ENCODE results near the gene DNM1L.

The DNM1L gene

DNA sequence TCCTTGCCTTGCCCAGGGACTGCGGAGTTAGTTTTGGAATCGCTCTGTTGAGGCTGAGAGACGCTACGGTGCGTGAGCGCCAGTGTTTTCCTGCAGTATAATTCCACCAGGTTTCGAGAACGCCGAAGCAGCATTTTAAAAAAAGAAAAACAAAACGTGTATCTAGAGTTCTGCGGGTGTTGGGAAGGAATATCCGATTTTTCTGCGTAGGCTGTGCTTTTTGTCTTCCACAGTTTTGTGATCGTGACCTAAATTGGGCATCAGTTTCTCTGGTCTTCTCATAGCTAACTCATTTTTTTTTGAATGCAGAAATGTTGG lies 778 bp downstream of the DNM1L start:
- TF ChIP-seq, protein P1, sequence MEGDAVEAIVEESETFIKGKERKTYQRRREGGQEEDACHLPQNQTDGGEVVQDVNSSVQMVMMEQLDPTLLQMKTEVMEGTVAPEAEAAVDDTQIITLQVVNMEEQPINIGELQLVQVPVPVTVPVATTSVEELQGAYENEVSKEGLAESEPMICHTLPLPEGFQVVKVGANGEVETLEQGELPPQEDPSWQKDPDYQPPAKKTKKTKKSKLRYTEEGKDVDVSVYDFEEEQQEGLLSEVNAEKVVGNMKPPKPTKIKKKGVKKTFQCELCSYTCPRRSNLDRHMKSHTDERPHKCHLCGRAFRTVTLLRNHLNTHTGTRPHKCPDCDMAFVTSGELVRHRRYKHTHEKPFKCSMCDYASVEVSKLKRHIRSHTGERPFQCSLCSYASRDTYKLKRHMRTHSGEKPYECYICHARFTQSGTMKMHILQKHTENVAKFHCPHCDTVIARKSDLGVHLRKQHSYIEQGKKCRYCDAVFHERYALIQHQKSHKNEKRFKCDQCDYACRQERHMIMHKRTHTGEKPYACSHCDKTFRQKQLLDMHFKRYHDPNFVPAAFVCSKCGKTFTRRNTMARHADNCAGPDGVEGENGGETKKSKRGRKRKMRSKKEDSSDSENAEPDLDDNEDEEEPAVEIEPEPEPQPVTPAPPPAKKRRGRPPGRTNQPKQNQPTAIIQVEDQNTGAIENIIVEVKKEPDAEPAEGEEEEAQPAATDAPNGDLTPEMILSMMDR (IDR thresholded peaks at IDR 0.05; ENCODE audit: low read depth, low read length, missing control alignments) = no peak
- peak overlapping the region; percentile 98 for H3K4me3 ChIP-seq (ENCODE audit: low read depth, low read length)
- DNase-seq (ENCODE audit: low read depth) = no peak

- TF ChIP-seq, protein P1 (IDR thresholded peaks at IDR 0.05; ENCODE audit: low read depth, low read length, missing control alignments) = no peak
- no peak for DNase-seq (ENCODE audit: low read depth)
- H3K4me3 ChIP-seq (ENCODE audit: low read depth, low read length) = peak overlapping the region; percentile 21; the same call in 1 of the 2 replicates
Observed at GRCh38 chr12:32680787-32681186, 1.7 kb downstream of the DNM1L start.

- DNase-seq (ENCODE audit: low read depth) = no peak
- TF ChIP-seq, protein P1 (IDR thresholded peaks at IDR 0.05; ENCODE audit: low read depth, low read length, missing control alignments) = no peak
- peak overlapping the region; percentile 21; the same call in 1 of the 2 replicates for H3K4me3 ChIP-seq (ENCODE audit: low read depth, low read length)
Observed at GRCh38 chr12:32681272-32681671, 2.2 kb downstream of the DNM1L start.

DNA sequence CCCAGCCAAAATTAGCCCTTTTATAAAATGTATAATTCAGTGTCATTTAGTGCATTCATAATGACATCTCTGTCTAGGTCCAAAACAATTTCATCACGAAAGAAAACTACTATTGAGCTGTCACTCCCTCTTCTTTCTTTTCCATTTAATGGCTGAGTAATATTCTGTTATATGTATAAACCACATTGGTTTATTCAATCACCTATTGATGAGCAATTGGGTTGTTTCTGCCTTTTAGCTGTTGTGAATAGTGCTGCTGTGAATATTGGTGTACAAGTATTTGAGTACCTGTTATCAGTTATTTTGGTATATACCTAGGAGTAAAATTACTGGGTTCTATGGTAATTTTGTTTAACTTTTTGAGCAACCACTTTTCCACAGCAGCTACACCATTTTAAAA lies 7.2 kb downstream of the DNM1L start:
- TF ChIP-seq, protein P1 (IDR thresholded peaks at IDR 0.05; ENCODE audit: low read depth, low read length, missing control alignments) = no peak
- DNase-seq (ENCODE audit: low read depth) = no peak
- no peak overlapping the region for H3K4me3 ChIP-seq (ENCODE audit: low read depth, low read length)

DNA sequence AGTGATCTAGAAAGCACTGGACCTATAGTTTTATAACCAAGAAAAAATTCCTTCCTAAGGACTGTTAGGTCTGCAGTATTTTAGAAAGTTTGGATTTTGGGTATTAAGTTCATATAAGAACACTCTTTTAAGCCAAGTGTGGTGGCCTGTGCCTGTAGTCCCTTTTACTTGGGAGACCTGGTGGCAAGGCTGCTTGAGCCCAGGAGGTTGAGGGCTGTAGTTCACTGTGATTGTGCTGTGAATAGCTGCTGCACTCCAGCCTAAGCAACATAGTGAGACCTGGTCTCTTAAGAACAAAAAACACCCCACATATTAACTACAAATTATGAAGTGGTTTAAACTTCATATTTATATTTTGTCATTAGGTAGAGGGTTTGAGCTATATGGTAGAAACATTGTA lies 9.7 kb downstream of the DNM1L start:
- H3K4me3 ChIP-seq (ENCODE audit: low read depth, low read length) = no peak overlapping the region
- DNase-seq (ENCODE audit: low read depth) = no peak
- TF ChIP-seq, protein P1 (IDR thresholded peaks at IDR 0.05; ENCODE audit: low read depth, low read length, missing control alignments) = no peak

- DNase-seq (ENCODE audit: low read depth) = no peak
- H3K4me3 ChIP-seq (ENCODE audit: low read depth, low read length) = no peak overlapping the region
- TF ChIP-seq, protein P1 (IDR thresholded peaks at IDR 0.05; ENCODE audit: low read depth, low read length, missing control alignments) = no peak
Observed at GRCh38 chr12:32690927-32691326, 11.8 kb downstream of the DNM1L start.

DNA sequence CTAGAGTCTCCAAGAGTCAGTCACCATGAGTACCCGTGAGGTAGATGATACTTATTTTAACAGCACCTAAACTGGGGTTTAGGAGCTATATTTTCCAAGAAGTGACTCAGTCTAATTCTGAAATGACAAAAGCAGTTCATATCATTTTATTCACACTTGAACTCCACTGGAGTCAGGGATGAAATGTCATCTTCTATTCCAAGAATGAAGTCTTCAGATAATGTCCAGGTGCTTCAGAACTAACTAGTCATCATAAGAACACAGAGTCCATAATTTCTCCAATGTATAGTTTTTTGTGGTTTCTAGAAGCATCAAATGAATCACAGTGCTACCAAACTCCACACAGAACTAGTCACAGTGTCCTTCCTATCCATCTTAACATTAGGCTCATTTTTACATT lies 13.3 kb downstream of the DNM1L start:
- no peak for DNase-seq (ENCODE audit: low read depth)
- no peak overlapping the region for H3K4me3 ChIP-seq (ENCODE audit: low read depth, low read length)
- TF ChIP-seq, protein P1 (IDR thresholded peaks at IDR 0.05; ENCODE audit: low read depth, low read length, missing control alignments) = no peak

Data from GM12864 (cell line).